ENCODE results near the gene GPX4. TPM values are rescaled to one million over a fixed set of nuclear protein-coding genes. Genes with fewer than 3 reads are reported as not detected.

Gene GPX4
- total RNA-seq, 1 experiment from 2014 or later = 251 TPM

DNA sequence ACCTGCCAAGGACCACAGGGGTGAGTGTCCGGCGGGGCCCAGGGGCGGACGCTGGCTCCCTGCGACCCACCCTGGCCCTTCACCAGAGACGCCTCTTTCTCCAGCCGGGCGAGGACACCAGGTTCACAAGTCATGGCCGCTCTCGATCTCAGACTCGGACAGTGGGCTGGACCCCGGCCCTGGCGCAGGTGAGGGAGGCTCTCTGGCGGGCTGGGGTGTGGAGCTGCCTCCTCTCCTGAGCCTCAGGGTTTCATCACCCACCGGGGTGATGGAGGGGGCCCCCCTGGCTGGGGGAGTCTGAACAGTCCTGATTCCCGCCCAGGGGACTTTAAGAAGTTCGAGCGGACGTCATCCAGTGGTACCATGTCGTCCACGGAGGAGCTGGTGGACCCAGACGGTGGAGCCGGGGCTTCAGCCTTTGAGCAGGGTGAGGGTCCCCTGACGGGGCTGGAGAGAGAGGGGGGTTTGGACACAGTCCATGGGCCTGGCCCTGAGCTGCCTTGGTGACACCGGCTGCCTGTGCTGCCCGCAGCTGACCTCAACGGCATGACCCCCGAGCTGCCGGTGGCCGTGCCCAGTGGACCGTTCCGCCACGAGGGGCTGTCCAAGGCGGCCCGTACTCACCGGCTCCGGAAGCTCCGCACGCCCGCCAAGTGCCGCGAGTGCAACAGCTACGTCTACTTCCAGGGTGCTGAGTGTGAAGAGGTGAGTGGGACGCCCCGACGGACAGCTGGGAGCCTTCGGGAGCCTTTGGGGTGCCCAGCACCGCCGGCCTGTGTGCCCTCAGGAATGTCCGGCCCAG, 23.2 kb upstream of the GPX4 start:
- BruUV-seq (replicated peaks) = no TSS peak
- intact Hi-C loops (cut with micrococcal nuclease; ENCODE audit: unreplicated experiment) = no loop called here
- CTCF ChIA-PET = no interaction called here
- Mint-ChIP-seq H3K27ac (ENCODE audit: unreplicated experiment) (no peak overlapping the region), H3K9me3 (ENCODE audit: low read depth, unreplicated experiment) (no peaks in the 10 kb centered on the region), H3K27me3 (ENCODE audit: unreplicated experiment) (no peaks in the 10 kb centered on the region), H3K36me3 (ENCODE audit: insufficient read depth, unreplicated experiment) (peaks cover 17% of the 10 kb centered on the region), H3K4me3 (ENCODE audit: low read depth, unreplicated experiment) (no peak overlapping the region), H3K4me1 (ENCODE audit: low read depth, unreplicated experiment) (no peaks in the 10 kb centered on the region)
- no peak for TF ChIP-seq CTCF (IDR thresholded peaks at IDR 0.05; ENCODE audit: unreplicated experiment)
- DNase-seq = no peak

GRCh38 chr19:1081301-1082164, 22.3 kb upstream of the GPX4 start:
- CTCF ChIA-PET = no interaction called here
- no peaks in the 10 kb centered on the region for H3K4me1 Mint-ChIP-seq (ENCODE audit: low read depth, unreplicated experiment)
- no TSS peak for BruUV-seq (replicated peaks)
- H3K27me3 Mint-ChIP-seq (ENCODE audit: unreplicated experiment) = no peaks in the 10 kb centered on the region
- H3K4me3 Mint-ChIP-seq (ENCODE audit: low read depth, unreplicated experiment) = no peak overlapping the region
- intact Hi-C loops (cut with micrococcal nuclease; ENCODE audit: unreplicated experiment) = no loop called here
- no peak overlapping the region for H3K27ac Mint-ChIP-seq (ENCODE audit: unreplicated experiment)
- no peaks in the 10 kb centered on the region for H3K9me3 Mint-ChIP-seq (ENCODE audit: low read depth, unreplicated experiment)
- TF ChIP-seq CTCF (IDR thresholded peaks at IDR 0.05; ENCODE audit: unreplicated experiment) = no peak
- H3K36me3 Mint-ChIP-seq (ENCODE audit: insufficient read depth, unreplicated experiment) = peaks cover 23% of the 10 kb centered on the region
- DNase-seq = no peak

DNA sequence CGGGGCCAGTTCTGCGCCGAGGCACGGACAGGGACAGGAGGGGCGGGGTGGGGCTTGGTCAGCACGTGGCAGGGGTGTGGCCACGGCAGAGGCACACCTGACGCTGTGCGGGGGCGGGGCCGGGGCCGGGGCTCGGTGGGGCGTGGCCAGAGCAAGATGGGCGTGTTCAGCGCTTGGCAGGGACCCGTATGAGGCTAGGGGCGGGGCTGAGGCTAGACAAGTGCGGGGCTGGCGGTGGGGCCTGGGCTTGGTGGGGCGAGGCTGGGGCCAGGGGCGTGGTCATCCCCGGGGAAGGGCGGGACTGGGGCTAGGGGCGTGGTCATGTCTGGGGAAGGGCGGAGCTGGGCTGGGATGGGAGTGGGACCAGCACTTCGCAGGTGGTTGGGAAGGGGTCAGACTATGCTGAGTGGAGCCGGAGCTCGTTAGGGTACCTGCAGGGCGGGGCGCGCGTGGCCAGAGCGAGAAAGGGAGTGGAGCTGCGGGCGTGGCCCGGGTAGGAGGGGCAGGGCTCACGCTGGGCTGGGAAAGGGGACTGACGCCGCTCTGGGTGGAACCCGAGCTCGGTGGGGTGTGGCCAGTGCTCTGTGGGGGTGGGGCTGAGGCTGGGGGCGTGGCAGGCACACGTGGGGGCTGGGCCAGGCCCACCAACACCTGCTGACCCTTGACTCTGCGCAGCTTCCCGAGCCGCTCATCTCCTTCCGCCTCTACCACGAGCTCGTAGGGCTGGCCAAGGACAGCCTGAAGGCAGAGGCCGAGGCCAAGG, 21.4 kb upstream of the GPX4 start:
- Mint-ChIP-seq H3K9me3 (ENCODE audit: low read depth, unreplicated experiment) (no peaks in the 10 kb centered on the region), H3K27ac (ENCODE audit: unreplicated experiment) (no peak overlapping the region), H3K36me3 (ENCODE audit: insufficient read depth, unreplicated experiment) (peaks cover 23% of the 10 kb centered on the region), H3K4me1 (ENCODE audit: low read depth, unreplicated experiment) (no peaks in the 10 kb centered on the region), H3K27me3 (ENCODE audit: unreplicated experiment) (no peaks in the 10 kb centered on the region), H3K4me3 (ENCODE audit: low read depth, unreplicated experiment) (no peak overlapping the region)
- DNase-seq = no peak
- intact Hi-C loops (cut with micrococcal nuclease; ENCODE audit: unreplicated experiment) = no loop called here
- no TSS peak for BruUV-seq (replicated peaks)
- TF ChIP-seq CTCF (IDR thresholded peaks at IDR 0.05; ENCODE audit: unreplicated experiment) = no peak
- CTCF ChIA-PET = no interaction called here

GRCh38 chr19:1082928-1083816, 20.6 kb upstream of the GPX4 start:
- no TSS peak for BruUV-seq (replicated peaks)
- no peak overlapping the region for H3K27ac Mint-ChIP-seq (ENCODE audit: unreplicated experiment)
- intact Hi-C loops (cut with micrococcal nuclease; ENCODE audit: unreplicated experiment) = no loop called here
- no peak for TF ChIP-seq CTCF (IDR thresholded peaks at IDR 0.05; ENCODE audit: unreplicated experiment)
- H3K4me3 Mint-ChIP-seq (ENCODE audit: low read depth, unreplicated experiment) = no peak overlapping the region
- no peaks in the 10 kb centered on the region for H3K27me3 Mint-ChIP-seq (ENCODE audit: unreplicated experiment)
- H3K4me1 Mint-ChIP-seq (ENCODE audit: low read depth, unreplicated experiment) = no peaks in the 10 kb centered on the region
- no peaks in the 10 kb centered on the region for H3K9me3 Mint-ChIP-seq (ENCODE audit: low read depth, unreplicated experiment)
- no peak for DNase-seq
- H3K36me3 Mint-ChIP-seq (ENCODE audit: insufficient read depth, unreplicated experiment) = peaks cover 28% of the 10 kb centered on the region
- CTCF ChIA-PET = no interaction called here
